Measurements from ENCODE around the gene NLN.
"Not testable (repeated sequence)": the region's sequence is repeated elsewhere in the genome, so short reads cannot be mapped to it uniquely, and the experiment has no call there.

NLN gene

GRCh38 chr5:65718576-65719310 lies 3.3 kb upstream of the NLN start:
- H3K27ac Mint-ChIP-seq = peak overlapping the region; percentile 84
- peak overlapping the region; percentile 90 for H3K4me3 Mint-ChIP-seq
- H3K36me3 Mint-ChIP-seq (ENCODE audit: low read depth) = peaks cover 23% of the 10 kb centered on the region
- H3K27me3 Mint-ChIP-seq = no peaks in the 10 kb centered on the region
- H3K9me3 Mint-ChIP-seq = no peaks in the 10 kb centered on the region
- peaks cover 29% of the 10 kb centered on the region for H3K4me1 Mint-ChIP-seq (ENCODE audit: low read depth)

- H3K27ac Mint-ChIP-seq = peak overlapping the region; percentile 85
- peaks cover 26% of the 10 kb centered on the region for H3K4me1 Mint-ChIP-seq (ENCODE audit: low read depth)
- no peaks in the 10 kb centered on the region for H3K27me3 Mint-ChIP-seq
- no peaks in the 10 kb centered on the region for H3K9me3 Mint-ChIP-seq
- H3K36me3 Mint-ChIP-seq (ENCODE audit: low read depth) = peaks cover 13% of the 10 kb centered on the region
- peak overlapping the region; percentile 90 for H3K4me3 Mint-ChIP-seq
Measured at GRCh38 chr5:65721050-65721719, 820 bp upstream of the NLN start.

DNA sequence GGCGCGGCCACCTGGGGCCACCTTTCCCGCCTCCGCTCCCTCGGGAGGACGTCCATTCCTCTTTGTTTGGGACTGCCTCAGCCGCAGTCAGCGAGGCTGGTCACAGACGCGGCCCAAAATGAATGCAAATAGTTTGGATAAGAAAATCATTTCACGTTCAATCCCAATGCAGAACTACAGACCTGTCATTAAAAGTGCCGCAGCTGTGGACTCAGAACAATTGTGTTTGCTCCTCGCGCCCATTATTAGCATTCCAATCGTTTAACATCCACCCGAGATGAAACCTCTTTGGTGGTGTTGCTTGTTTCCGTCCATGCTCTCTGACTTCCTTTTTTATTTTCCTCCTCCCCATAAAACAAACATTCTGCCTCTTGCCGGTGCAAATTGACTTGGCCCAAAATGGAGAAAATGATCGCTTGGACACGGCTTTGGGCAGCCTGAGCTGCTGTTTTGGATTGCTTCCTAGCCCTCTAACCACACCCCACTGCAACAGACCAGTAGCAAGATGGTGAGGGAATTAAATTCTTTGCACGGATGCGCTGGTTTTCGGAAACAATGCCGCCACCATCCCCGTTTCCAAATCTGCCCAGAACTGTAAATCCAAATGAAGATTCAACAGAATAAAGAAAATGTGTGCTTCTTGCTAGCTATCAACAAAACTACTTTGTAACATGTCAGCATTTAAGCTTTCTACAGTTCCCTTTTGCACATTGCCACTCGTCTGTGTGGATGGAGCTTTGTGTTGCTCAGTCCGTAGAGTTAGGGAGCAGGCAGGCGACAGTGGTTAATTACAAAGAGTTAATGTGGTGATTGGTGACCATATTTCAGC lies 784 bp downstream of the NLN start:
- H3K27ac Mint-ChIP-seq = peak overlapping the region; percentile 88
- H3K27me3 Mint-ChIP-seq = no peaks in the 10 kb centered on the region
- no peaks in the 10 kb centered on the region for H3K9me3 Mint-ChIP-seq
- peak overlapping the region; percentile 97 for H3K4me3 Mint-ChIP-seq
- H3K36me3 Mint-ChIP-seq (ENCODE audit: low read depth) = peaks cover 13% of the 10 kb centered on the region
- H3K4me1 Mint-ChIP-seq (ENCODE audit: low read depth) = peaks cover 26% of the 10 kb centered on the region

GRCh38 chr5:65727491-65728156 lies 5.6 kb downstream of the NLN start:
- H3K4me1 Mint-ChIP-seq (ENCODE audit: low read depth) = peaks cover 15% of the 10 kb centered on the region
- no peak overlapping the region for H3K4me3 Mint-ChIP-seq
- H3K9me3 Mint-ChIP-seq = no peaks in the 10 kb centered on the region
- H3K27me3 Mint-ChIP-seq = no peaks in the 10 kb centered on the region
- no peak overlapping the region for H3K27ac Mint-ChIP-seq
- peaks cover 6% of the 10 kb centered on the region for H3K36me3 Mint-ChIP-seq (ENCODE audit: low read depth)

DNA sequence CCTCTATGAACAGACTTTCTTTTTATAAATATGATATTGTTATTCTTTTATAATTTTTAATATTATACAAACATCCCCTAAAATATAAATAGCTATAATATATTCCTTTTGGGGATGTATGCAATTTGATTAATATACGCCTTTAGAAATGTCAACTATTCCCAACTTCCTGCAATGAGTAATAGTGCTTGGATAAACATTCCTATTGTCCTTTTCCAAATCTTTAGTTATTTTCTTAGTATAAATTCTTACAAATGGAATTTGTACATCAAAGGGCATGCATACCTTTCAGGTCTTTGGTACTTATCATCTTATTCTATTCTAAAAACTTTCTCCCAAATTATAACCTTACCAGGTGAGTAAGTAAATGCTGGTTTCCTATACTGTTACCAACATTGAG lies 6.2 kb downstream of the NLN start:
- H3K27ac Mint-ChIP-seq = no peak overlapping the region
- peaks cover 9% of the 10 kb centered on the region for H3K4me1 Mint-ChIP-seq (ENCODE audit: low read depth)
- no peak overlapping the region for H3K4me3 Mint-ChIP-seq
- H3K36me3 Mint-ChIP-seq (ENCODE audit: low read depth) = peaks cover 1% of the 10 kb centered on the region
- H3K27me3 Mint-ChIP-seq = no peaks in the 10 kb centered on the region
- no peaks in the 10 kb centered on the region for H3K9me3 Mint-ChIP-seq

GRCh38 chr5:65730910-65731309 lies 8.9 kb downstream of the NLN start:
- Mint-ChIP-seq H3K4me1 (ENCODE audit: low read depth) (peaks cover 16% of the 10 kb centered on the region), H3K27me3 (no peaks in the 10 kb centered on the region), H3K9me3 (no peaks in the 10 kb centered on the region), H3K27ac (no peak overlapping the region), H3K4me3 (no peak overlapping the region), H3K36me3 (ENCODE audit: low read depth) (no peaks in the 10 kb centered on the region)

GRCh38 chr5:65732046-65732445 lies 10.0 kb downstream of the NLN start:
- H3K27ac Mint-ChIP-seq; H3K4me3 Mint-ChIP-seq; H3K27me3 Mint-ChIP-seq; H3K36me3 Mint-ChIP-seq (ENCODE audit: low read depth); H3K9me3 Mint-ChIP-seq: not testable (repeated sequence)
- H3K4me1 Mint-ChIP-seq (ENCODE audit: low read depth) = peaks cover 16% of the 10 kb centered on the region

DNA sequence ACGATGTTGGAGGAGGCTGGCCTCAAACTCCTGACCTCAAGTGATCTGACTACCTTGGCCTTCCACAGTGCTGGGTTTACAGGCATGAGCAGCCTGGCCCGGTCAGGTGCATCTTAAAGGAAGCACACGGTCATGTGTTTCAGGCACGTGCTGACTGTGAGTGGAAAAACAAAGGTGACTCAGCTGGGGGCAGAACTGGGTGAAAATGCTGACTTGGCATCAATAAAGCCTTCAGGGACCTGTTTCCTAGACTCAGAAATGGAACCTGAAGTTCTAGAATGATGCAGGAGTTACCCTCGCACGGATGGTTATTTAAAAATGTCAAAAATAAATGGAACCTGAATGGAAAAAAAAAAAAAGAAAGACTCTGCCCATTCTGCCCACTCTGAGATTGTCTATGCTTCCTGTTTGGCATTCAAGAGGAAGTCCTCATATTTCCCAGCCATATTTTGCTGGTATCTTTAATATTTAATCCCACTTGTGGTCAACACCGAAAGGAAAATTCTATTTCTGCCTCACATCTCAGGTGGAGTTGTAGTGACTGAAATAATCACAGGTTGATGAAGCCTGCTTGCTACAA lies 12.3 kb downstream of the NLN start:
- H3K9me3 Mint-ChIP-seq; H3K27me3 Mint-ChIP-seq; H3K27ac Mint-ChIP-seq; H3K4me3 Mint-ChIP-seq; H3K36me3 Mint-ChIP-seq (ENCODE audit: low read depth): not testable (repeated sequence)
- peaks cover 16% of the 10 kb centered on the region for H3K4me1 Mint-ChIP-seq (ENCODE audit: low read depth)

- Mint-ChIP-seq H3K27ac (no peak overlapping the region), H3K9me3 (no peaks in the 10 kb centered on the region), H3K27me3 (no peaks in the 10 kb centered on the region), H3K4me1 (ENCODE audit: low read depth) (peaks cover 19% of the 10 kb centered on the region), H3K4me3 (no peak overlapping the region), H3K36me3 (ENCODE audit: low read depth) (peaks cover 8% of the 10 kb centered on the region)
Measured at GRCh38 chr5:65734921-65735320, 12.9 kb downstream of the NLN start.

DNA sequence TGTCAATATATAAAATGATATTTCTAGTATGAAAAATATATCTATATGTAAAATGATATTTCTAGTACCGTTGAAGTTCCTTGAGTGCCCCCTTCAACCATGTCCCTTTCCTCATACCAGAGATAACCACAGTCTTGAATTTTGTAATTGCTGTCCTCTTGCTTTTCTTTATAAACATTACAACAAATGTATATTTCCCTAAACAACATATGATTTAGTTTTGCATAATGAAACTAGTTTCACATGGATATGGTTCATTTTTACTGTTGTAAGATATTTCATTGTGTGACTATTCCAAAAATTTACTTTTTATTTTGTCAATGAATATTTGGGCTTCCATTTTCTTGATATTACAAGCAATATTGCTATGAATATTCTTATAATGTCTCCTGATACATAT lies 14.0 kb downstream of the NLN start:
- H3K36me3 Mint-ChIP-seq (ENCODE audit: low read depth) = peaks cover 8% of the 10 kb centered on the region
- H3K4me3 Mint-ChIP-seq = no peak overlapping the region

GRCh38 chr5:65737842-65738241 lies 15.8 kb downstream of the NLN start:
- H3K36me3 Mint-ChIP-seq (ENCODE audit: low read depth) = peaks cover 8% of the 10 kb centered on the region
- H3K27me3 Mint-ChIP-seq = no peaks in the 10 kb centered on the region
- H3K27ac Mint-ChIP-seq = no peak overlapping the region
- peaks cover 30% of the 10 kb centered on the region for H3K4me1 Mint-ChIP-seq (ENCODE audit: low read depth)
- H3K9me3 Mint-ChIP-seq = no peaks in the 10 kb centered on the region
- no peak overlapping the region for H3K4me3 Mint-ChIP-seq

More for the DNA sequence above, 14.0 kb downstream of the NLN start:
- Mint-ChIP-seq H3K4me1 (ENCODE audit: low read depth) (peaks cover 25% of the 10 kb centered on the region), H3K27me3 (no peaks in the 10 kb centered on the region), H3K9me3 (no peaks in the 10 kb centered on the region), H3K27ac (no peak overlapping the region)

- Mint-ChIP-seq H3K27me3 (no peaks in the 10 kb centered on the region), H3K4me3 (no peak overlapping the region), H3K9me3 (no peaks in the 10 kb centered on the region), H3K4me1 (ENCODE audit: low read depth) (peaks cover 32% of the 10 kb centered on the region), H3K36me3 (ENCODE audit: low read depth) (peaks cover 8% of the 10 kb centered on the region), H3K27ac (no peak overlapping the region)
Measured at GRCh38 chr5:65738305-65738704, 16.3 kb downstream of the NLN start.

- H3K4me1 Mint-ChIP-seq (ENCODE audit: low read depth) = peaks cover 31% of the 10 kb centered on the region
- no peaks in the 10 kb centered on the region for H3K9me3 Mint-ChIP-seq
- no peak overlapping the region for H3K27ac Mint-ChIP-seq
- H3K36me3 Mint-ChIP-seq (ENCODE audit: low read depth) = peaks cover 8% of the 10 kb centered on the region
- H3K4me3 Mint-ChIP-seq = no peak overlapping the region
- H3K27me3 Mint-ChIP-seq = no peaks in the 10 kb centered on the region
Measured at GRCh38 chr5:65739162-65739561, 17.2 kb downstream of the NLN start.

DNA sequence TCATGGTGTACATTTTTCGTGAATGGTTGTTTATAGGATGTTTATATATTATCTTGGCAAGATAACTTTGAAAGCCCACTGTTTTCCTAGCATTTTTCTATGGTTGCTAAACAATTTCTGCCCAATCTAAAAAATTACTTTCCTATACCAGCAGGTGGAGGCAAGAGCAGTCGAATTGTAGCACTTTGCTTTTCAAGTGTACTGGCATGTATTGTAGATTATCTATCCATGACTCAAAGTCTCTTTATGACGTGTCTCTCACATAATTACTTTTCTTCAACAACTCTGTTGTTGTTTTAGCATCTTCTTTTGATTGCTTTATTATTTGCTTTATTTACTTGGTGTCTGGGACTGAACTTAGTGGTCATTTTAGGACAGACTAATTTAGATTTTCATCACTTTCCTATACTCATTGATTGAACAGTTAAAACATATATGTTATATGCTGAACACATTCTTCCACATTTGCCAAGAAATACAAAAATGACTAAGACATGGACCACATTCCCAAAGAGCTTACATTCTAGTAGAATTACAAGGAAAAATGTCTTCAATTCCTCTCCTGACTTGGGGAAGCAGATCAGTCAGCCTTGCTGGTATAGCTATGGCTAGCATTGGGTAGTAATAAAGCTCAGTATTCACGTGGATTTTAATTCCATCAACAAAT lies 20.7 kb downstream of the NLN start:
- peaks cover 16% of the 10 kb centered on the region for H3K4me1 Mint-ChIP-seq (ENCODE audit: low read depth)
- no peak overlapping the region for H3K4me3 Mint-ChIP-seq
- no peak overlapping the region for H3K27ac Mint-ChIP-seq
- no peaks in the 10 kb centered on the region for H3K9me3 Mint-ChIP-seq
- H3K36me3 Mint-ChIP-seq (ENCODE audit: low read depth) = peaks cover 16% of the 10 kb centered on the region
- H3K27me3 Mint-ChIP-seq = no peaks in the 10 kb centered on the region

Measured in stimulated activated naive CD8-positive, alpha-beta T cell treated with anti-CD3 and anti-CD28 coated beads, Interleukin-15, Interleukin-2, amounts not matched to agents 100 ng/mL and 50 ng/mL, for 24 hours (primary cell).